ENCODE data around the gene FRK.

The FRK gene

GRCh38 chr6:116033687-116034303 lies 26.9 kb downstream of the FRK start:
- no peak for DNase-seq

GRCh38 chr6:116030770-116031169 lies 29.9 kb downstream of the FRK start:
- DNase-seq, result no peak

- DNase-seq, result no peak
These were observed 31.2 kb downstream of the FRK start for GRCh38 chr6:116029535-116029934.

- no peak for DNase-seq
These were observed 32.5 kb downstream of the FRK start for GRCh38 chr6:116028233-116028632.

- DNase-seq, result no peak
These were observed 32.9 kb downstream of the FRK start for GRCh38 chr6:116027801-116028200.

- DNase-seq, result no peak
These were observed 35.3 kb downstream of the FRK start for GRCh38 chr6:116025405-116025804.

GRCh38 chr6:116022841-116023445 lies 37.7 kb downstream of the FRK start:
- no peak for DNase-seq

GRCh38 chr6:116020738-116021137 lies 40.0 kb downstream of the FRK start:
- DNase-seq, result no peak

- DNase-seq, result peak; percentile 2
These were observed 41.3 kb downstream of the FRK start for GRCh38 chr6:116019428-116019827.

- no peak for DNase-seq
These were observed 41.7 kb downstream of the FRK start for GRCh38 chr6:116018976-116019375.

- no peak for DNase-seq
These were observed 43.0 kb downstream of the FRK start for GRCh38 chr6:116017546-116018295.

- DNase-seq, result no peak
These were observed 43.7 kb downstream of the FRK start for GRCh38 chr6:116016846-116017545.

- no peak for DNase-seq
These were observed 44.7 kb downstream of the FRK start for GRCh38 chr6:116015983-116016382.

GRCh38 chr6:116015561-116015960 lies 45.1 kb downstream of the FRK start:
- no peak for DNase-seq

- DNase-seq, result no peak
These were observed 47.7 kb downstream of the FRK start for GRCh38 chr6:116012951-116013350.

- DNase-seq, result peak; percentile 43
These were observed 48.2 kb downstream of the FRK start for GRCh38 chr6:116012471-116012949.

GRCh38 chr6:116011520-116011919 lies 49.2 kb downstream of the FRK start:
- no peak for DNase-seq

- peak; percentile 76 for DNase-seq
These were observed 49.8 kb downstream of the FRK start for GRCh38 chr6:116010790-116011401.

- no peak for DNase-seq
These were observed 50.3 kb downstream of the FRK start for GRCh38 chr6:116010386-116010785.

- peak; percentile 16 for DNase-seq
These were observed 52.0 kb downstream of the FRK start for GRCh38 chr6:116008470-116009243.

- no peak for DNase-seq
These were observed 55.6 kb downstream of the FRK start for GRCh38 chr6:116004841-116005815.
